CD14-positive monocyte (primary cell): Measurements from ENCODE around the gene RETREG1. TPM values are rescaled to one million over a fixed set of nuclear protein-coding genes. Genes with fewer than 3 reads are reported as not detected.
A peak's percentile ranks its signal among the peaks of the same experiment; 100 is the strongest.

Experiments used
- DNase-seq, 3 donors: peaks; one replicate each; pipeline ENCODE4 v3.0.0-alpha.2; 2011 to 2022
- H2AFZ ChIP-seq: 2 replicates; pipeline ENCODE4 v1.6.0; 2012; ENCODE audit warnings: mild to moderate bottlenecking, low read depth, low read length, inconsistent platforms; ENCODE audit not compliant: insufficient read depth, poor library complexity, severe bottlenecking
- H3K27ac ChIP-seq, 2 donors: 1 replicate in 1 of 2; 2 replicates in 1 of 2; pipeline ENCODE4 v1.5.1; 2012 to 2013; ENCODE audit warnings: low read length in 2 of 2, control low read depth in 1 of 2, inconsistent platforms in 1 of 2, low read depth in 1 of 2, mild to moderate bottlenecking in 1 of 2
- H3K27me3 ChIP-seq, 2 donors: one replicate each; pipeline versions ENCODE4 v1.6.0 to v1.6.1; 2011 to 2013; ENCODE audit warnings: low read length in 2 of 2; ENCODE audit not compliant: control insufficient read depth in 2 of 2, insufficient read depth in 2 of 2
- H3K36me3 ChIP-seq, 2 donors: replicated peaks in 1 of 2; 1 replicate in 1 of 2; 2 replicates in 1 of 2; pipeline versions ENCODE4 v1.5.1 to v1.6.1; 2012 to 2013; ENCODE audit warnings: low read length in 2 of 2, control low read depth in 1 of 2, inconsistent platforms in 1 of 2, mild to moderate bottlenecking in 1 of 2; ENCODE audit not compliant: insufficient read depth in 2 of 2, control insufficient read depth in 1 of 2
- H3K4me1 ChIP-seq, 2 donors: 1 replicate in 1 of 2; 2 replicates in 1 of 2; pipeline versions ENCODE4 v1.5.1 to v1.6.1; 2012 to 2013; ENCODE audit warnings: low read length in 2 of 2, control low read depth in 1 of 2, inconsistent platforms in 1 of 2, mild to moderate bottlenecking in 1 of 2, moderate library complexity in 1 of 2; ENCODE audit not compliant: insufficient read depth in 2 of 2, control insufficient read depth in 1 of 2
- H3K4me2 ChIP-seq: replicated peaks from 2 replicates; pipeline ENCODE3; 2012; ENCODE audit warnings: low read length, moderate library complexity, mild to moderate bottlenecking; ENCODE audit not compliant: poor library complexity, severe bottlenecking; ENCODE audit errors: extremely low read depth
- H3K4me3 ChIP-seq, 3 experiments: fragments of 200-600 bp in 1 of 3; sonication (generic) in 1 of 3; replicated peaks in 1 of 3; 1 replicate in 2 of 3; 2 replicates in 1 of 3; pipeline ENCODE4 v1.5.1; 2011 to 2013; ENCODE audit warnings: low read length in 3 of 3, mild to moderate bottlenecking in 3 of 3, control low read depth in 2 of 3, low read depth in 2 of 3, inconsistent platforms in 1 of 3, moderate library complexity in 1 of 3
- H3K79me2 ChIP-seq: 2 replicates; pipeline ENCODE4 v1.6.0; 2012; ENCODE audit warnings: mild to moderate bottlenecking, control low read depth, inconsistent platforms, low read length, moderate library complexity; ENCODE audit not compliant: insufficient read depth
- H3K9ac ChIP-seq: 2 replicates; pipeline ENCODE4 v1.6.0; 2017; ENCODE audit warnings: low read length, mild to moderate bottlenecking; ENCODE audit not compliant: insufficient read depth, poor library complexity, severe bottlenecking
- H3K9me3 ChIP-seq, 2 donors: replicated peaks in 1 of 2; 1 replicate in 1 of 2; 2 replicates in 1 of 2; pipeline versions ENCODE4 v1.5.1 to v1.6.1; 2012 to 2013; ENCODE audit warnings: low read length in 2 of 2, control low read depth in 1 of 2; ENCODE audit not compliant: control insufficient read depth in 1 of 2, insufficient read depth in 1 of 2
- H4K20me1 ChIP-seq: 2 replicates; pipeline ENCODE4 v1.6.0; 2012; ENCODE audit warnings: mild to moderate bottlenecking, low read length, control low read depth, moderate library complexity; ENCODE audit not compliant: insufficient read depth
- H3K27ac Mint-ChIP-seq, 7 donors: one replicate each; pipeline ENCODE4 v1.8.0; 2020; ENCODE audit warnings: mild to moderate bottlenecking in 7 of 7, mixed read lengths in 7 of 7, moderate library complexity in 6 of 7, inconsistent platforms in 2 of 7
- H3K27me3 Mint-ChIP-seq, 3 donors: one replicate each; pipeline ENCODE4 v1.8.0; 2021 to 2022; ENCODE audit warnings: low read depth in 3 of 3, mild to moderate bottlenecking in 3 of 3, mixed read lengths in 3 of 3, moderate library complexity in 3 of 3, inconsistent platforms in 1 of 3
- H3K36me3 Mint-ChIP-seq, 2 donors: one replicate each; pipeline ENCODE4 v1.8.0; 2020; ENCODE audit warnings: mixed read lengths in 2 of 2, inconsistent platforms in 1 of 2, mild to moderate bottlenecking in 1 of 2
- H3K4me1 Mint-ChIP-seq: one replicate; pipeline ENCODE4 v1.8.0; 2020; ENCODE audit warnings: mild to moderate bottlenecking, mixed read lengths
- H3K4me3 Mint-ChIP-seq, 2 donors: one replicate each; pipeline ENCODE4 v1.8.0; 2020; ENCODE audit warnings: mild to moderate bottlenecking in 2 of 2, mixed read lengths in 2 of 2, moderate library complexity in 1 of 2
- H3K9me3 Mint-ChIP-seq, 7 donors: one replicate each; pipeline ENCODE4 v1.8.0; 2020 to 2022; ENCODE audit warnings: mixed read lengths in 7 of 7, mild to moderate bottlenecking in 6 of 7, moderate library complexity in 6 of 7, inconsistent platforms in 2 of 7
- CTCF ChIP-seq: fragments of 200-600 bp; IDR thresholded peaks from one replicate; pipeline ENCODE4 v1.8.0; 2022; ENCODE audit warnings: antibody characterized with exemption, mild to moderate bottlenecking
- WGBS: methylation state at CpG from one replicate; pipeline ENCODE4 v1.1.5; 2013; ENCODE audit warnings: missing lambda C conversion rate; ENCODE audit not compliant: insufficient coverage; 5-methylcytosine and 5-hydroxymethylcytosine counted together
- intact Hi-C, 2 donors: fragments of 100-400 bp; cut with micrococcal nuclease; formaldehyde crosslinking; loops; one replicate each; pipeline versions ENCODE4 v1.15.0 to v1.15.1; 2023
- polyA plus RNA-seq, 3 donors: library from polyadenylated mRNA; depleted of rRNA in 1 of 3; unstranded in 2 of 3; stranded (reverse) in 1 of 3; fragments of 300-500 nt in 2 of 3; fragments of >200 nt in 1 of 3; fragmentation: Illumina TruSeq in 2 of 3; gene quantifications; 1 replicate in 2 of 3; 2 replicates in 1 of 3; pipeline ENCODE4 v1.2.3, GENCODE V29; 2012 to 2021

The RETREG1 gene
- polyA plus RNA-seq, 3 donors = 3.5 to 6.4 (median 4.7) TPM

GRCh38 chr5:16465544-16466432 is 151.0 kb downstream of the RETREG1 start, which contains the start of gene ZNF622:
Gene ZNF622, minus strand, starts transcription at chr5:16465800. Its CDS starts 135 bp downstream, at chr5:16465665.
- Histone ChIP-seq H3K4me1 (peaks cover 37 to 56% of the 10 kb centered on the region in 2 donors), H3K27ac (peak within 1 kb of the TSS; percentile 73 to 88), H3K36me3 (peaks cover 27 to 31% of the 10 kb centered on the region in 2 donors), H3K27me3 (no peaks in the 10 kb centered on the region), H2AFZ (peak within 1 kb of the TSS; percentile 97), H3K9me3 (no peaks in the 10 kb centered on the region), H3K4me3 (peak within 1 kb of the TSS; percentile 81 to 97 (median 95)), H3K4me2 (peak within 1 kb of the TSS; percentile 98), H4K20me1 (peaks cover 45% of the 10 kb centered on the region), H3K9ac (peak within 1 kb of the TSS; percentile 82), H3K79me2 (peaks cover 63% of the 10 kb centered on the region)
- Mint-ChIP-seq H3K27me3 (no peaks in the 10 kb centered on the region), H3K4me1 (peaks cover 63% of the 10 kb centered on the region), H3K9me3 (no peaks in the 10 kb centered on the region), H3K4me3 (peak within 1 kb of the TSS; percentile 94 to 97), H3K27ac (peak within 1 kb of the TSS; percentile 93 to 98 (median 97)), H3K36me3 (peaks cover 35 to 37% of the 10 kb centered on the region in 2 donors)
- WGBS = under 1% methylated on average over 71 of the region's 75 CpGs
- intact Hi-C loops = loop anchor here in 1 of 2 donors (10.0 kb wide), 1 partner anchor 159 kb away; no protein-coding TSS in a partner anchor
- DNase-seq = peak; percentile 89 to 96 (median 94)
- no peak for TF ChIP-seq CTCF

GRCh38 chr5:16464664-16465543 is 151.9 kb downstream of the RETREG1 start:
- peak overlapping the region; percentile 73 to 88 for H3K27ac ChIP-seq
- Mint-ChIP-seq H3K36me3 (peaks cover 42 to 44% of the 10 kb centered on the region in 2 donors), H3K4me1 (peaks cover 67% of the 10 kb centered on the region), H3K27me3 (no peaks in the 10 kb centered on the region), H3K27ac (peak overlapping the region; percentile 93 to 98 (median 97)), H3K9me3 (no peaks in the 10 kb centered on the region), H3K4me3 (peak overlapping the region; percentile 94 to 97)
- peak overlapping the region; percentile 81 to 97 (median 95) for H3K4me3 ChIP-seq
- H3K9me3 ChIP-seq = no peaks in the 10 kb centered on the region
- H3K4me1 ChIP-seq = peaks cover 37 to 56% of the 10 kb centered on the region in 2 donors
- peaks cover 54% of the 10 kb centered on the region for H4K20me1 ChIP-seq
- peak in 2 of 3 donors; percentile 42 to 47 for DNase-seq
- peaks cover 36 to 40% of the 10 kb centered on the region in 2 donors for H3K36me3 ChIP-seq
- no peaks in the 10 kb centered on the region for H3K27me3 ChIP-seq
- peaks cover 72% of the 10 kb centered on the region for H3K79me2 ChIP-seq
- peak overlapping the region; percentile 98 for H3K4me2 ChIP-seq
- H3K9ac ChIP-seq = peak overlapping the region; percentile 82
- peak; percentile 12 for TF ChIP-seq CTCF
- peak overlapping the region; percentile 97 for H2AFZ ChIP-seq
- intact Hi-C loops = loop anchor here in 1 of 2 donors (10.0 kb wide), 1 partner anchor 160 kb away; no protein-coding TSS in a partner anchor
- under 1% methylated on average over 35 of the region's 40 CpGs for WGBS
